Measurements from ENCODE around the gene VRK2. TPM values are rescaled to one million over a fixed set of nuclear protein-coding genes. Genes with fewer than 3 reads are reported as not detected.
A peak's percentile ranks its signal among the peaks of the same experiment; 100 is the strongest.
"Not testable (repeated sequence)": the region's sequence is repeated elsewhere in the genome, so short reads cannot be mapped to it uniquely, and the experiment has no call there.

VRK2 gene
- total and polyA plus RNA-seq, 5 donors: 10.2 to 28.9 (median 23.5) TPM

GRCh38 chr2:58170334-58170933, 123.8 kb downstream of the VRK2 start:
- H3K4me3 ChIP-seq (ENCODE audit: low read length); H3K27ac ChIP-seq (ENCODE audit: low read length); H3K4me1 ChIP-seq (ENCODE audit: control insufficient read depth, insufficient read depth, low read length); H3K27me3 ChIP-seq (ENCODE audit: control insufficient read depth, insufficient read depth); DNase-seq; ATAC-seq; intact Hi-C loops (cut with DNase I); H3K9me3 ChIP-seq (ENCODE audit: control insufficient read depth, low read length): not testable (repeated sequence)
- WGBS: 97% methylated on average over 7 of the region's 7 CpGs

GRCh38 chr2:58171831-58172230, 125.2 kb downstream of the VRK2 start:
- ATAC-seq; H3K27me3 ChIP-seq (ENCODE audit: control insufficient read depth, insufficient read depth); H3K4me3 ChIP-seq (ENCODE audit: low read length); H3K4me1 ChIP-seq (ENCODE audit: control insufficient read depth, insufficient read depth, low read length); H3K9me3 ChIP-seq (ENCODE audit: control insufficient read depth, low read length); H3K27ac ChIP-seq (ENCODE audit: low read length); intact Hi-C loops (cut with DNase I): not testable (repeated sequence)
- WGBS: 97% methylated on average over 16 of the region's 16 CpGs
- DNase-seq: peak in 1 of 3 donors; percentile 4

- H3K27me3 ChIP-seq (ENCODE audit: control insufficient read depth, insufficient read depth); H3K9me3 ChIP-seq (ENCODE audit: control insufficient read depth, low read length); ATAC-seq; H3K4me3 ChIP-seq (ENCODE audit: low read length); intact Hi-C loops (cut with DNase I); DNase-seq; H3K27ac ChIP-seq (ENCODE audit: low read length); H3K4me1 ChIP-seq (ENCODE audit: control insufficient read depth, insufficient read depth, low read length): not testable (repeated sequence)
- WGBS: 87% methylated on average over 2 of the region's 4 CpGs
Measured at GRCh38 chr2:58177187-58177586, 130.6 kb downstream of the VRK2 start.

GRCh38 chr2:58180175-58180574, 133.6 kb downstream of the VRK2 start:
- ATAC-seq; H3K27ac ChIP-seq (ENCODE audit: low read length); H3K9me3 ChIP-seq (ENCODE audit: control insufficient read depth, low read length); H3K4me3 ChIP-seq (ENCODE audit: low read length); intact Hi-C loops (cut with DNase I); H3K4me1 ChIP-seq (ENCODE audit: control insufficient read depth, insufficient read depth, low read length); H3K27me3 ChIP-seq (ENCODE audit: control insufficient read depth, insufficient read depth); DNase-seq: not testable (repeated sequence)
- WGBS: 97% methylated on average over 3 of the region's 3 CpGs

- H3K9me3 ChIP-seq (ENCODE audit: control insufficient read depth, low read length): no peaks in the 10 kb centered on the region
- no peak overlapping the region for H3K4me3 ChIP-seq (ENCODE audit: low read length)
- ATAC-seq (no peak), DNase-seq (no peak)
- no peaks in the 10 kb centered on the region for H3K4me1 ChIP-seq (ENCODE audit: control insufficient read depth, insufficient read depth, low read length)
- WGBS: 98% methylated on average over 5 of the region's 5 CpGs
- H3K27me3 ChIP-seq (ENCODE audit: control insufficient read depth, insufficient read depth): no peaks in the 10 kb centered on the region
- intact Hi-C loops (cut with DNase I): no loop called here
- H3K27ac ChIP-seq (ENCODE audit: low read length): no peak overlapping the region
Measured at GRCh38 chr2:58180635-58181034, 134.0 kb downstream of the VRK2 start.

- no peak overlapping the region for H3K27ac ChIP-seq (ENCODE audit: low read length)
- H3K27me3 ChIP-seq (ENCODE audit: control insufficient read depth, insufficient read depth): no peaks in the 10 kb centered on the region
- no peak for DNase-seq
- no peak for ATAC-seq
- H3K4me1 ChIP-seq (ENCODE audit: control insufficient read depth, insufficient read depth, low read length): no peaks in the 10 kb centered on the region
- intact Hi-C loops (cut with DNase I): no loop called here
- WGBS: 96% methylated on average over 1 of the region's 1 CpG
- no peaks in the 10 kb centered on the region for H3K9me3 ChIP-seq (ENCODE audit: control insufficient read depth, low read length)
- H3K4me3 ChIP-seq (ENCODE audit: low read length): no peak overlapping the region
Measured at GRCh38 chr2:58182527-58182926, 135.9 kb downstream of the VRK2 start.

- Histone ChIP-seq H3K27ac (ENCODE audit: low read length) (no peak overlapping the region), H3K27me3 (ENCODE audit: control insufficient read depth, insufficient read depth) (no peaks in the 10 kb centered on the region), H3K9me3 (ENCODE audit: control insufficient read depth, low read length) (no peaks in the 10 kb centered on the region), H3K4me3 (ENCODE audit: low read length) (no peak overlapping the region), H3K4me1 (ENCODE audit: control insufficient read depth, insufficient read depth, low read length) (no peaks in the 10 kb centered on the region)
- DNase-seq (no peak), ATAC-seq (no peak)
- whole genome bisulfite sequencing: 86% methylated on average over 4 of the region's 4 CpGs
- intact Hi-C loops (cut with DNase I): no loop called here
Measured at GRCh38 chr2:58186501-58186900, 139.9 kb downstream of the VRK2 start.

GRCh38 chr2:58187022-58187421, 140.4 kb downstream of the VRK2 start:
- 98% methylated on average over 6 of the region's 6 CpGs for WGBS
- H3K4me3 ChIP-seq (ENCODE audit: low read length); DNase-seq; ATAC-seq; intact Hi-C loops (cut with DNase I); H3K4me1 ChIP-seq (ENCODE audit: control insufficient read depth, insufficient read depth, low read length); H3K27ac ChIP-seq (ENCODE audit: low read length); H3K9me3 ChIP-seq (ENCODE audit: control insufficient read depth, low read length); H3K27me3 ChIP-seq (ENCODE audit: control insufficient read depth, insufficient read depth): not testable (repeated sequence)

GRCh38 chr2:58194458-58194857, 147.9 kb downstream of the VRK2 start:
- Histone ChIP-seq H3K4me1 (ENCODE audit: control insufficient read depth, insufficient read depth, low read length) (no peaks in the 10 kb centered on the region), H3K27ac (ENCODE audit: low read length) (no peak overlapping the region), H3K9me3 (ENCODE audit: control insufficient read depth, low read length) (no peaks in the 10 kb centered on the region), H3K27me3 (ENCODE audit: control insufficient read depth, insufficient read depth) (no peaks in the 10 kb centered on the region), H3K4me3 (ENCODE audit: low read length) (no peak overlapping the region)
- WGBS: 90% methylated on average over 2 of the region's 2 CpGs
- DNase-seq (no peak), ATAC-seq (no peak)
- intact Hi-C loops (cut with DNase I): no loop called here

GRCh38 chr2:58195662-58196061, 149.1 kb downstream of the VRK2 start:
- Histone ChIP-seq H3K4me3 (ENCODE audit: low read length) (no peak overlapping the region), H3K4me1 (ENCODE audit: control insufficient read depth, insufficient read depth, low read length) (no peaks in the 10 kb centered on the region), H3K27me3 (ENCODE audit: control insufficient read depth, insufficient read depth) (no peaks in the 10 kb centered on the region), H3K9me3 (ENCODE audit: control insufficient read depth, low read length) (no peaks in the 10 kb centered on the region), H3K27ac (ENCODE audit: low read length) (no peak overlapping the region)
- ATAC-seq (no peak), DNase-seq (no peak)
- intact Hi-C loops (cut with DNase I): no loop called here
- WGBS: 99% methylated on average over 1 of the region's 1 CpG

GRCh38 chr2:58197894-58198293, 151.3 kb downstream of the VRK2 start:
- intact Hi-C loops (cut with DNase I): no loop called here
- WGBS: 95% methylated on average over 2 of the region's 2 CpGs
- DNase-seq: no peak

GRCh38 chr2:58202404-58202803, 155.8 kb downstream of the VRK2 start:
- 91% methylated on average over 1 of the region's 1 CpG for WGBS

More at GRCh38 chr2:58197894-58198293, 151.3 kb downstream of the VRK2 start:
- no peaks in the 10 kb centered on the region for H3K27me3 ChIP-seq (ENCODE audit: control insufficient read depth, insufficient read depth)
- no peak overlapping the region for H3K4me3 ChIP-seq (ENCODE audit: low read length)
- no peak overlapping the region for H3K27ac ChIP-seq (ENCODE audit: low read length)
- no peak for ATAC-seq
- H3K9me3 ChIP-seq (ENCODE audit: control insufficient read depth, low read length): no peaks in the 10 kb centered on the region
- H3K4me1 ChIP-seq (ENCODE audit: control insufficient read depth, insufficient read depth, low read length): no peaks in the 10 kb centered on the region

More at GRCh38 chr2:58202404-58202803, 155.8 kb downstream of the VRK2 start:
- DNase-seq (no peak), ATAC-seq (no peak)
- no peak overlapping the region for H3K27ac ChIP-seq (ENCODE audit: low read length)
- intact Hi-C loops (cut with DNase I): no loop called here
- H3K4me3 ChIP-seq (ENCODE audit: low read length): no peak overlapping the region
- H3K4me1 ChIP-seq (ENCODE audit: control insufficient read depth, insufficient read depth, low read length): no peaks in the 10 kb centered on the region
- no peaks in the 10 kb centered on the region for H3K27me3 ChIP-seq (ENCODE audit: control insufficient read depth, insufficient read depth)
- H3K9me3 ChIP-seq (ENCODE audit: control insufficient read depth, low read length): no peaks in the 10 kb centered on the region
